DMS 273 (cell line): ENCODE results near the gene ANKRD29.
"Not testable (repeated sequence)": the region's sequence is repeated elsewhere in the genome, so short reads cannot be mapped to it uniquely, and the experiment has no call there.

Source experiments
- DNase-seq: peaks from one replicate; lab custom pipeline; 2025; ENCODE audit not compliant: unreplicated experiment; lab: John Stamatoyannopoulos, UW

The ANKRD29 gene

DNA sequence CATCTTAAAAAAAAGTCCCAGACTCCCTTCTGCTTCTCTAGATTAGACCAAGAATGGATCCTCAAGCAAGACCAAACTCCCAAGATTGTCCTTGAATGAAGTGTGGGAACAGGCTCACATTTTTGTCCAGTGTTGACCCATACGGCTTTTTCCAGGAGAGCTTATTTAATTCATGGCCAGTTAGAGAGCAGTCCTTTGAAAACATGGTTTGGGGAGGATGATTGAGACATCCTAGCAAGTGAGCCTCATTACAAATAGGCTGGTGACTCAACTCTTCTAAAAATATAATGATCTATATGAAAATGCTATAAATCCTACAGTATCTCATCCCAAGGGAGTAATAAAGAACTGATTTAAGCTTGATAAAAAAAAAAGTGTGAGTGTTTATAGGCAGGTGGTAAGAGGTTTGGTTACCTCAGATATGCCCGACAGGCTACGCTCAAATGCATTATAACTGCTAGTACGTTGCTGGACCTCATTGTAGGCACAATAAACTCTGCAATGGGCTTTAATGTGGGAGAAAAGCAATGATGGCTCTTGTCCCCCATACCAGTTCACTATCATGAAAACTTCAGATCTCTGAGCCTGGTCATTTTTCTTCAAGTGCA is 17.0 kb downstream of the ANKRD29 start:
- DNase-seq, result no peak

DNA sequence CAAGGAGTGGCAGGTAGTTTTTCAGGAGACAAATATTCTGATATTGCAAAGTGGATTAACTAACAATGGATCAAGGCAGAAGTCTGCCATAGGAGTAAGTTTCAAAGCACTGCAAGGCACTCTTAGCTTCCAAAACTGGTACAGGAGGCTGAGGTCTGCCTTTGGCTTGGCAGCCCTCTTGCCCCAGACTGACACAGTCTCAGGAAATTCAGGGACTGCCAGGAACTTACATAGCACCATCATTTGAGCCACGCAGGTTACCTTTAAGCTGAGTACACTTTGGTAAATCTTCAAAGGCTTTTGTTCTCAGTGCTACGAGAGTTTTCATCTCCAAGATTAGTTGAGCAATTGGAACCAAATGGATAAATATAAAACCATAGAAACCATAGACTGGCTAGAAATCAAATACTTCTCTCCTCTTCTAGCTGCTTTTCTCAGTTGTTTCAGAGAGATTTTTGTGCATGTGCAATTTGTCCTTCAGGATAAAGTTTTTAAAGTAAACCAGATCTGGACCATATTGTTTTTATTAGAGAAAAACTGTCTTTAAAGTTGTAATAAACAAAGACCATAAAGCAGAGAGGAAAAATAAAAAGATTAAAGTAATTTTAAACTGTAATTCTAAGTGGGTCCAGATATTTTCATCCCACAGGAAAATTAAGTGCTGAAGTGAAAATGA is 18.8 kb downstream of the ANKRD29 start:
- no peak for DNase-seq

DNA sequence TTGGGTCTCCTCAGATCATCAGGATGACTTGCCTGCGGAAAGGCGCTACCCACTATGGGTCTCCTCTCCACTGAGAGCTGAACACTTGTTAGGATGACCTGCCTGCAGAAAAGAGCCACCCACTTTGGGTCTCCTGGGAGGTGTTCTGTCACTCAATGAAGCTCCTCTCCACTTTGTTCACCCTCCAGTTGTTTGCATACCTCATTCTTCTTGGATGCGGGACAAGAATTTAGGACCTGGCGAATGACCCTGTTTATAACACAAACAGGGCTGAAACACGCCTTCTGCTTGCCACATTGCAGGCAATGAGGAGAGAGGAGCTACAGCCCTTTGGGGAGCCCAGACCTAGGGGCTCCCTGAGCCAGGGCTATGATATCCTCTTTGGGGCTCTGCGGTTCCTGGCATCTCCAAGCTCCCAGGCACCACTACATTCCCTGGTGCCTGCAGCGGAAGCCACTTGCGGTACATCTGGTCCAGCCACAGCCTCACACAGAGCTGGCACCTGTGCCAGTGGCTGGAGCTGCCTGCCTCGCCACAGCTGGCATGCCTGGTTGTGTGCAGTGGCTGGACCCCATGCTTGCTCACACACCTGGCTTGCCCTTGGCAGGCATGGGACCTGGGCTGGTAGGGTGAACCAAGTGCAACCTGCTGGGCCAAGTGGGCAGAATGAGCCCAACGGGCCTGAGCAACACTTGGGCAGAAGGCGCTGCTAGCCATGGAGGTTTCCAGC is 20.6 kb downstream of the ANKRD29 start:
- DNase-seq, result no peak

DNA sequence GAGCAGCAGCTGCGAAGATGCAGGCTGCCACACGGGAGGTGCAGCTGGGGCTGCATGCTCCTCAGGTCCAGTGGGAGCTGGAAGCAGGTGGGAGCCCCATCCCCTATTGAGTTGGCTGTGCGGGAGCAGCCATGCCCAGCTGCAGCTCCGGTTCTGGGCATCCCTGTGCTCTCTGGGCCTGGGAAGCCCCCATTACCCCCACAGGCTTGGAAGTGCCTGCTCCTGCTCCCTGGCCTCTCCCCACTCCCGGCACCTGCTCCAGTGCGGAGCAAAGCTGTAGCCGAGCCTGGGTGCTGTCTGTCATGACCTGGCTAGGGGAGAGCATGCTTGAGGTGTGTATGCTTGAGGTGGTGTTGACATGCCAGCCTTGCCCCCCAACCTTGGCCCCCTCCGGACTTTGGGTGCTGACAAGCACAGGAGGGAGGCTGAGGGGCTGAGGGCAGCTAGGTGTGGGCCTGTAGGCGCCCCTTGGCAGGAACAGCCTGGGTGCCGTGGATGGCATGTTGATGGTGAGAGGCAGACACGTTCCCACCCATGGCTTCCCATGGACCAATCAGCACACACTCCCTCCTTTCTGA is 21.5 kb downstream of the ANKRD29 start:
- DNase-seq, result no peak

DNA sequence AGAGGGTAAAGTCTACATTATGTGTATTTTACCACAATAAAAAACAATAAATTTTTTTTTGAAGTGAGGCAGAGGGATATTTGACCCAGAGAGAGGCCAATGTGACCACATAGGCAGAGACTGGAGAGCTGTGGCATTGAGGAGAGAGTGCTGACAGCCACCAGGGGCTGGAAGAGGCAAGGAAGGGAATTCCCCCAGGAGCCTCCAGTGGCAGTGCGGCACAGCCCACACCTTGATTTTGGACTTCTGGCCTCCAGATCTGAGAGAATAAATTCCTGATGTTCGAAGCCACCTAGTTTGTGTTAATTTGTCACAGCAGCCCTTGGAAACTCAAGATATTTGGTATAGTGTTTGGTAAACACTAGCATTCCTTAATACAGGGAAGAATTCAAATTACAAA is 22.7 kb downstream of the ANKRD29 start:
- DNase-seq, result no peak

DNA sequence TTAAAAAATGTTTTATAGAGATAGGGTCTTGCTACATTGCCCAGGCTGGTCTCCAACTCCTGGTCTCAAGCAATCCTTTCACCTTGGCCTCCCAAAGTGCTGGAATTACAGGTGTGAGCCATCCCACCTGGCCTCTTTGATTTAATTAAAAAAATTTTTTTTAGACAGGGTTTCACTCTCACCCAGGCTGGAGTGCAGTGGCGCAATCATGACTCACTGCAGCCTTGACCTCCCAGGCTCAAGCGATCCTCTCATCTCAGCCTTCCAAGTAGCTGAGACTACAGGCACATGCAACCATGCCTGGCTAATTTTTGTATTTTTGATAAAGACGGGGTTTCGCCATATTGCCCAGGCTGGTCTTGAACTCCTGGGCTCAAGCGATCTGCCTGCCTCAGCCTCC is 26.3 kb downstream of the ANKRD29 start:
- not testable (repeated sequence) for DNase-seq

DNA sequence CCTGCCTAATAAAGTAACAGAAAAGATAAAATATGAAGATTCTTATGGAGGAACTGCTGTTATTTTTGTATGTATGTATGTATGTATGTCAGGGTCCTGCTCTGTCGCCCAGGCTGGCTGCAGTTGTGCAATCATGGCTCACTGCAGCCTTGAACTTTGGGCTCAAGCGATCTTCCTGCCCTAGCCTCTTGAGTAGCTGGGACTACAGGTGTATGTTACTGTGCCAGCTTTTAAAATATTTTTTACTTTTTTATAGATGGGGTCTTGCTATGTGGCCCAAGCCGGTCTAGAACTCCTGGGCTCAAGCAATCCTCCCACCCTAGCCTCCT is 26.7 kb downstream of the ANKRD29 start:
- DNase-seq, result no peak

DNA sequence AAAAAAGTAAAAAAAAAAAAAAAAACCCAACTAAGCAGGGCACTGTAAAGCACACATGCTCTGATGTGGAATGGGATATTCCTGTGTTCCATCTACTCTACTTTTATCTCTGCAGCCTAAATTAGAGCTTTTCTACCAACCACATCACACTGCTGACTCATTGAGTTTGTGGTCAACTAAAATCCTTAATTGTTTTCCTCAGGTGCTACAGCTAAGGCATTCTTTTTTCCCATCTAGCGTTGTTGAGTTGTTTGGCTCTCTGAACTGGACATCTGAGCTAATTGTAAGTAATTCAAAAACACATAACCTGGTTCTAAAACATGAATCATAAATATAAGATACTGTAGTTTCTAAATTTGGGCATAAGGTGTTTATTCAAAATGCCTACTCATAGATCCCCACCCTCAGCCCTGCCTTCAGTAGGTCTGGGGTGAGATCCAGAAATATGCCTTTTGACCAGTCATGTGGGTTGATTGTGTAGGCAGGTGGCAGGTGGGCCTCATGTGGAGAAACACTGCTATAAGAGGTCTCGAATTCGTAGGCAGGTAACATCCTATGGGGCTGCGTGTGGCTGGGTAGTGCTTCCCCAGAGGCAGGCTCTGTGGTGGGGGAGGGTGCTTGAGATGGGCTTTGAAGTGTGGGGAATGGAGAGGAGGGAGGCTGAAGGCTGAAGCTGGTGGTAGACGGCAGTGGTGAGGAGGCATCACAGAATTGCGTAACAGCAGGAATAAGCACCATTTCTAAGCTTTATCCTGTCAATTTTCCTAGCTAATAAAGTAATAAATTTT is 27.2 kb downstream of the ANKRD29 start:
- no peak for DNase-seq

DNA sequence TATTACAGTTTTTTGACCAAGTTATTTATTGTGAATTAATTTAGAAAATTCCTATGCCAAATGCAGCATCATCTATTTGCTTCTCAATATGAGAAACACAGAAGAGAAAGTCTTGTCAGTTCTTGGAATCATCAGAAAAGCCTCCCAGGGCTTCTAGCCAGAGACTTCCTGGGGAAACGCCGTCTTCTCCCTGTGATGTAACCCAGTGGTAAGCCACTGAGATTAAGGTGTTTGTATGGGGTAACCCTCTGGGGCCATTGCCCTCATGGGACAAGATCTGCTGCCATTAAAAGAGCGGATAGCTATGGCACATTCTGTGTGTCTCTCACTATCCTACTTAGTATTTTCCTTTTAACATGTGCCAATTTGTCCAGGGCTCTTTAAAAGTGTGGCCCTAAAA is 28.0 kb downstream of the ANKRD29 start:
- DNase-seq, result no peak

DNA sequence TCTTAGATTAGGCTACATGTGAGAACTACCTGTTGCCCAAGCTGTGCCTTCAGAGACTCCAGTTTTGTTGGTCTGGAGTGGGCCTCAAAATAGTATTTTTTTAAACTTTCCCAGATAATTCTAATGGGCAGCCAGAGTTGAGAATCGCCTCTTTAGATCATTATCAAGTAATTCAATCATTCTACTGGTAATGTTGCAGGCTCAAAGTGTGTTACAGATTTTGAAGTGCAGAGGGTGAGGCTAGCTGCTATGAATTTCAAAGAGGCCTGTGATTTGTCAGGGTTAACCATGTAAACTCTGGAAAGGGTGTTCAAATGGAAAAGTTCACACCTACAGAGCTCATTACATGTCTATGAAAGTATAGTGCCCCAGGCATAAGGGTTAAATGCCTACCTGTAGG is 30.1 kb downstream of the ANKRD29 start:
- DNase-seq, result no peak

DNA sequence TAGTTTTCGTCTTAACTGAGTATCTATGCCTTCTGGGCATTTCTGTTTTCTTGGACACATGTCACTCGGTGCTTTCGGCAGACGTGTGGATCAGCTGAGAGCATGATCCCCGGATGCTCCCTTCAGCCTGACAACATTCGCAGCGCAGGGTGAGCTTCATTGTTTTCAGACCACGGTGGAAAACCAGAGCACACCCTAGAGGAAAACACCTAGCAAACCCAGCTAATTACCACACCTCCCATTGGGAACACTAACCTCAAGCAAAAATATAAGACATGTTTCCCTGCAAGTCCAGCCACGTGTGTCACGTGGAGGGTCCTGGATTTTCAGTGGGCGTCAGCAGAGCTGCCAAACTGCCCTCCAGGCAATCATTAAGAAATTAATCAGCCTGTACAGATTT is 31.0 kb downstream of the ANKRD29 start:
- DNase-seq, result peak; percentile 34

DNA sequence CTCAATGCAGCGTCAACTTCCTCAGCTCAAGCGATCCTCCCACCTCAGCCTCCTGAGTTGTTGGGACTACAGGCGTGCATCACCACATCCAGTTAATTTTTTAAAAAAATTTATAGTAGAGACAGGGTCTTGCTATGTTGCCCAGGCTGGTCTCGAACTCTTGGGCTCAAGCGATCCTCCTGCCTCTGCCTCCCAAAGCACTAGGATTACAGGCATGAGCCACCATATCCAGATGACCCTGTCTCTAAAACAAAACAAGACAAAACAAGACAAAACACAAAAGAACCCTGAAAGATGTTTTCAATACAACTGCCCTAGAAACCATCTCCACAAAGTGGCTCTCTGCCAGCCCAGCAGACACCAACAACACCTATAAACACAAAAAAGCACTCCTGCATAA is 31.4 kb downstream of the ANKRD29 start:
- DNase-seq, result no peak

DNA sequence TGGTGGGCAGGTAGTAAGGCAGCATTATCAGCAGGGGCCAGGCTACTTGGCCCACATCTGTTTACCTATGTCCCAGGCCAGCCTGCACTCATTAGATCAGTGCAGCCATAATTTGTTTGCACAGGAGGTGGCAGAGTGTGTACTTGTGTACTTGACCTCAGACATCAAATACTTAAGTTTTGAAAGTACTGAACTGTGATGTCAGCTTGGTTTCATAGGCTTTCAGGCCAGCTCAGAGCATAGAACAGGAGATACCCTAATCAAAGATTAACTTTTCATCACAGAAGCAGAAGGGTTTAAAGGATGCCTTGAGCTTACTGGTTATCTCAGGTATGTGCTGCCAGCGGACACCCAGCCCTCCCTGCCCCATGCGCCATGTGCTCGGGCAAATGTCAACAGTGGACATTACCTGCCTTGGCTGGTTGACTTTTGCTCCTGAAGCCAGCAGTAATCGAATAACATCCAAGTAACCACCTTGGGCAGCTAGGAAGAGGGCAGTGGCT is 33.2 kb downstream of the ANKRD29 start:
- no peak for DNase-seq

DNA sequence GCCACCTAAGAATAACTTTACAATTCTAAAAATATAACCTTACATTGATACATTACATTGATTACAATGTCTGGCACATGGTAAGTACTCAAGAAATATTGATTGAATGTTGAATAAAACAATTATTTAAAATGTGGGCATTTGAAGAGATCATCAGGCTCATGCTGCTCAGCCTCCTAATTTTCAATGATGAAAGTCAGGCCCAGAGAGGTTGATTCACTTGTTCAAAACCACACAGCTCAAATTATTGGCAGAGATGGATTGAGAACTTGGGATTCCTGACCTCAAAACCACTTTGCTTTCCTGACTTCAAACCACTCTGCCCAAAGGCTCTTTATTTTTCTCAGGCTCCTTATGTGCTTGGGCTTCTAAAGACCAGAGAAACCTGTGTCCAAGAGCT is 34.7 kb downstream of the ANKRD29 start:
- DNase-seq, result no peak

DNA sequence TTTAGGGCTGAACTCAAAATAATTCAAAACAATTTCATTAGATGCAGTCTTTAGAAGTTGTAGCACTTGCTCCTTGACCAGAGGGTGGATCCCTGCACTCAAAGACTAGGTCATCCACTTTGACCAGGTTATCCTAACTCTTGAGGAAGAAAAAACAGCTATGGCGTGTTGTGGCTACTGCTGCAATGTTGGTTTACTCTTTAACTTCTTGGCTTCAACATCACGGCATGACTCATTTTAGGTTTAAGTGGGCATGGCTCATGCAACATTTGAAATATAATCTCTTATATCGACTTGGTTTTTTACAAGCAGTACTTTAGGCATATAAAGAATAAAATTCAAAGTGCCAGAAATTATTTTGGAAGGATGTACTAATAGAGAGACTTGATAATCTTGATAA is 35.4 kb downstream of the ANKRD29 start:
- peak; percentile 32 for DNase-seq

DNA sequence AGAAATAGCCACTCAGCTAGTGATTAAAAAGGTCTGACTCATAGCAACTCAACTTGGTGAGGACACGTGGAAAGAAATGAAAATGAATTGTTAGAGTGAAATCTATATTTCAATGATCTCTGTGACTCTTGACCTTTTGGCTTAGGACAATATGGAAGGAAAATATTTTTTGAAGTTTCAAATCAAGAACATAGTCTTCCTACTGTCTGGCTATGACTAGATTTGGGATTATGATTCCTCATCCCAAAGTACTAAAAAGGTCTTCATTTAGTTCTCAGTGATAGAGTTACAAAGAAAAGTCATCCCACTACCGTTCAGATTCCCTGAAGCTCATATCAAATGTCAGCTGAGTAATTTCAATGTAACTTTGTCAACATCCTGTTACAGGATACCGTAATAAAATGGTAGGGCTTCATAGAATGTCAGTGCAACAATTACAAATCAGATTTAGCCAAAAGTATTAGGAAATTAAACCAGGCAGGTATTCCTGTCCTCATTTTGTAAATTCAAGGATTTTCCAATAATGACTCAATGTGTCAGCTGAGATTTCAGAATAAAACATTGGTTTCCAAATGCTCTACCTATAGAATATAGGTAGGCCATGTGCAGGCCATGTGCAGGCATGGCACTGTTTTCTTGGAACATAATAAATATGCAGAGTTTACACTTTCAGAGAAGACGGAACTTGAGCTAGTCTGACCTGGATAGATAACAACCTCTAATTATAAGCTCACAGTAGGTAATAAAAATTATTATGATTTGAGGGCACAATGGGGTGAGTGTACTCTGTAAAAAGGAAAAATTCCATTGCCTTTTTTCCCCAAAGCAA is 36.0 kb downstream of the ANKRD29 start:
- DNase-seq, result peak; percentile 14

DNA sequence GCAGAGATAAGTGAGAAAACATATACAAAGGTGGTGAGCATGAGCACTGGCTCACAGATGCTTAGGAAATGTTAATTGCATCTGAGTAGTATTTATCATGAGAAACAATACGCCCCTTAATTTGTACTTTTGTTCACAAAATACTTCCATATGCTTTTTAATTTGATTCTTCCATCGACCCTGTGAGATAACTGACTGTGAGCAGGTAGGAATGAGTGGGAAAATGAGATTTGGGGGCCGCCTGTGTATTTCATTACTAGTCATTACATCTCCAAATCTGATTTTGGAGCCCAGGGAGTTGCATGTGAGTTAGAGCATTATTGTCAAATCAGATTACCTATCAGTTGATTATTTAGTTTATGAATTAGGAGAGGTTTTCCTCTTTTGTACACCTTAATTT is 39.7 kb downstream of the ANKRD29 start:
- DNase-seq, result no peak

DNA sequence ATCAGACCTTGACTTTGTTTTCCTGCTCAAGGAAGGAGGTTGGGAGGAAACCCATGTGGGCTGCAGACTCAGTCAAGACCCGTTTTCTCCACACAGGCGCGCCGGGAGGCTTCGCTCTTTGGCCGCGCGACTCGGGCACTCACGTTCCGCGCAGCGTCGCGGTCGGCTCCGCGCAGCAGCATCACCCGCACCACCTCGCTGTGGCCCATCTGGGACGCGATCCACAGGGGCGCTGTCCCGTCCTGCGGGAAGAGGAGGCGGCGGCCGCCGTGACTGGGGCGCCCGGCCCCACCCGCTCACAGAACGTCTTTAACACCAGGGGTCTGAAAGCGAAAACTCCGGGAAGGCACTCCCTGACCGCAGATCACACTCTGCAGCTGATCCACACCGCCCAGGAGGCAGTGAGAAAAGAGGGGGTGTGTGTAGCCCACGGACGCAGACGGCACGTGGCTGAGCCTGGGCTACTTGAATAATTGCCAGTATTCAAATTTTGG is 43.3 kb downstream of the ANKRD29 start:
- peak; percentile 30 for DNase-seq

DNA sequence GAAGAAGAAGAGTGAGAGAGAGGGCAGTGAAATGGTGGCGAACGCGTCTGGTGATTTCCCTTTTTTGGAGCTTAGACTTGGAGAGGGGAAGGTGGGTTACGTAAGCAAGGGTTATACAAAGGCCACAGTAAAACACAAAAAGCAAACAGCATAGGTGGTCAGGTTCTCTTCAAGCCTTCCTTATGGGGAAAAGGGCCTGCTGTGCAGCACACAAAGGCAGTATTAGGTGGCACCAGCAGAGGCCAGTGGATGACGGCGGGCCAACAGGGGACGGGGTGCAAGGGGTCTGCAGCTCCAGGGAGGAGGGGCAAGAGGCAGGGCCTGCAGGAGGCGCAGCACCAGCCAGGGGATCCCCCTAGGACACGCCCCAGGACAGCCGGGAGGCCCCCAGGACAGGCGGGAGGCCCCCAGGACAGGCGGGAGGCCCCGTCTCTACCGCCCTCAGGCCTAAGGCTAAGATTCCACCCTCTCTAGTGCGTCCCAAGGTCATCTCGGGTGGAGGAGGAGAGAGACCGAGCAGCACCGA is 43.8 kb downstream of the ANKRD29 start:
- DNase-seq, result no peak
